Liver (tissue), 3 donors: ENCODE measurements around the gene MOK.

Source experiments
- CTCF ChIP-seq: fragments of 150-350 bp; IDR thresholded peaks from 2 replicates; pipeline ENCODE4 v1.5.1; 2017; ENCODE audit warnings: improper control_type of control experiment, low read depth, low read length; ENCODE audit not compliant: missing input control
- EGR1 ChIP-seq, 2 donors: IDR thresholded peaks; 2 replicates each; pipeline ENCODE4 v1.6.1; 2016 to 2018; ENCODE audit warnings: antibody characterized with exemption in 2 of 2, low read depth in 2 of 2
- GABPA ChIP-seq, 2 donors: IDR thresholded peaks in 1 of 2; conservative IDR thresholded peaks in 1 of 2; 2 replicates each; pipeline ENCODE4 v1.6.1; 2016; ENCODE audit warnings: antibody characterized with exemption in 2 of 2, mild to moderate bottlenecking in 1 of 2, moderate library complexity in 1 of 2
- HNF4G ChIP-seq: IDR thresholded peaks from 2 replicates; pipeline ENCODE4 v1.6.1; 2016; ENCODE audit warnings: antibody characterized with exemption
- JUND ChIP-seq, 2 donors: IDR thresholded peaks; 2 replicates each; pipeline ENCODE4 v1.6.1; 2016; ENCODE audit warnings: antibody characterized with exemption in 2 of 2
- RAD21 ChIP-seq, 2 donors: IDR thresholded peaks; 2 replicates each; pipeline ENCODE4 v1.6.1; 2016; ENCODE audit warnings: antibody characterized with exemption in 2 of 2, mild to moderate bottlenecking in 2 of 2
- REST ChIP-seq: IDR thresholded peaks from 2 replicates; pipeline ENCODE4 v1.6.1; 2016; ENCODE audit warnings: antibody characterized with exemption, mild to moderate bottlenecking
- SP1 ChIP-seq: IDR thresholded peaks from 2 replicates; pipeline ENCODE4 v1.6.1; 2018; ENCODE audit warnings: antibody characterized with exemption, mild to moderate bottlenecking
- TAF1 ChIP-seq: conservative IDR thresholded peaks from 2 replicates; pipeline ENCODE4 v1.6.1; 2016; ENCODE audit warnings: antibody characterized with exemption, mild to moderate bottlenecking
- YY1 ChIP-seq: IDR thresholded peaks from 2 replicates; pipeline ENCODE4 v1.6.1; 2016; ENCODE audit warnings: antibody characterized with exemption, mild to moderate bottlenecking
- TF ChIP-seq, protein P1 (sequence below): IDR thresholded peaks from 2 replicates; pipeline ENCODE4 v1.6.1; 2016; ENCODE audit warnings: antibody characterized with exemption
- donor health status: healthy.
- donor health status: healthy.

DNA sequence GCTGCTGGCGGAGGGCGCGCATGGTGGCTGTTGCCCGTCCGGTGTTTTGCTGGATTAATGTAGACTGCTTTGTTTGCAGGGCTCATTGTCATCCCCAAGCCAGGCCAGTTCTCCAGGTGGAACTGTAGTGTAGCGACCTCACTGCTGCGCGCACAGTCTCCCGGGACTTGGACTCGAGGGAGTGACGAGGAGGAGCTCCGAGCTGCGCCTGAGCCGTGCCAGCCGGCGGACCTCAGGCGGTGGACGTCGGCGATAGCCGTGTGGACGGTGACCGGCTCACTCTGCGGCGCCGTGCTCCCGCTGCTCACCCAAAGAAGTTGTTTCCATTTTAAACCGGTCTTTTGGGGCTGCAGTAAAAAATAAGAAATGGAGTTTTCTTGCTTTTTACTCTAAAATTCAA is 82.2 kb downstream of the MOK start:
- no peak for TF ChIP-seq CTCF
- TF ChIP-seq GABPA (IDR thresholded peaks at IDR 0.05 in 1 of 2, conservative IDR thresholded peaks at IDR 0.05 in 1 of 2) = no peak
- no peak for TF ChIP-seq REST
- TF ChIP-seq, protein P1, sequence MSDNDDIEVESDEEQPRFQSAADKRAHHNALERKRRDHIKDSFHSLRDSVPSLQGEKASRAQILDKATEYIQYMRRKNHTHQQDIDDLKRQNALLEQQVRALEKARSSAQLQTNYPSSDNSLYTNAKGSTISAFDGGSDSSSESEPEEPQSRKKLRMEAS = no peak
- TF ChIP-seq TAF1 = no peak
- TF ChIP-seq YY1 = no peak
- no peak for TF ChIP-seq JUND (IDR thresholded peaks at IDR 0.05)
- TF ChIP-seq RAD21 (IDR thresholded peaks at IDR 0.05) = no peak
- no peak for TF ChIP-seq SP1
- no peak for TF ChIP-seq EGR1 (IDR thresholded peaks at IDR 0.05; ENCODE audit: low read depth in 2 of 2)
- no peak for TF ChIP-seq HNF4G
